ENCODE data around the gene TCP11L2.
A peak's percentile ranks its signal among the peaks of the same experiment; 100 is the strongest.

TCP11L2 gene
- total RNA-seq = 81.7 to 143 reads per million in 2 donors

GRCh38 chr12:106302401-106303201 is at the start of gene TCP11L2:
TSS of gene TCP11L2 (plus strand) at chr12:106302733. CDS start at chr12:106311076, 8,343 bp downstream.
- peak; percentile 89 for DNase-seq

GRCh38 chr12:106254724-106255123 is 47.8 kb upstream of the TCP11L2 start:
- DNase-seq = no peak

- no peak for DNase-seq
Observed at GRCh38 chr12:106255493-106255892, 47.0 kb upstream of the TCP11L2 start.

- DNase-seq = no peak
Observed at GRCh38 chr12:106255952-106256351, 46.6 kb upstream of the TCP11L2 start.

- DNase-seq = no peak
Observed at GRCh38 chr12:106256524-106256923, 46.0 kb upstream of the TCP11L2 start.

- DNase-seq = no peak
Observed at GRCh38 chr12:106258226-106258625, 44.3 kb upstream of the TCP11L2 start.

GRCh38 chr12:106258935-106259334 is 43.6 kb upstream of the TCP11L2 start:
- DNase-seq = no peak

- no peak for DNase-seq
Observed at GRCh38 chr12:106265116-106265515, 37.4 kb upstream of the TCP11L2 start.

- no peak for DNase-seq
Observed at GRCh38 chr12:106267535-106267934, 35.0 kb upstream of the TCP11L2 start.

GRCh38 chr12:106269150-106269771 is 33.3 kb upstream of the TCP11L2 start:
- no peak for DNase-seq

GRCh38 chr12:106271575-106272505 is 30.7 kb upstream of the TCP11L2 start:
- DNase-seq = no peak

GRCh38 chr12:106273491-106273890 is 29.0 kb upstream of the TCP11L2 start:
- DNase-seq = no peak

- DNase-seq = no peak
Observed at GRCh38 chr12:106274012-106274411, 28.5 kb upstream of the TCP11L2 start.

- DNase-seq = no peak
Observed at GRCh38 chr12:106274575-106275121, 27.9 kb upstream of the TCP11L2 start.

- DNase-seq = no peak
Observed at GRCh38 chr12:106275458-106275857, 27.1 kb upstream of the TCP11L2 start.

- no peak for DNase-seq
Observed at GRCh38 chr12:106276032-106276740, 26.3 kb upstream of the TCP11L2 start.

GRCh38 chr12:106280106-106280505 is 22.4 kb upstream of the TCP11L2 start:
- DNase-seq = no peak

- DNase-seq = no peak
Observed at GRCh38 chr12:106281056-106281782, 21.3 kb upstream of the TCP11L2 start.

GRCh38 chr12:106281804-106282203 is 20.7 kb upstream of the TCP11L2 start:
- DNase-seq = no peak

- no peak for DNase-seq
Observed at GRCh38 chr12:106282457-106283097, 20.0 kb upstream of the TCP11L2 start.

All from activated gamma-delta T cell (primary cell).